ENCODE measurements around the gene GRM4.
A peak's percentile ranks its signal among the peaks of the same experiment; 100 is the strongest.

GRM4 gene

GRCh38 chr6:34056305-34057108 lies 89.4 kb downstream of the GRM4 start:
- Histone ChIP-seq H3K27ac (peak overlapping the region; percentile 52), H3K36me3 (peaks cover 32% of the 10 kb centered on the region), H3K27me3 (ENCODE audit: insufficient read depth, low read depth, severe bottlenecking) (no peaks in the 10 kb centered on the region), H3K4me3 (ENCODE audit: low read depth, low read length) (no peak overlapping the region), H3K9me3 (ENCODE audit: severe bottlenecking) (no peaks in the 10 kb centered on the region)
- DNase-seq: peak; percentile 90
- no peak for TF ChIP-seq CTCF (IDR thresholded peaks at IDR 0.05; ENCODE audit: low read depth, low read length)

- Histone ChIP-seq H3K36me3 (peaks cover 31% of the 10 kb centered on the region), H3K4me3 (ENCODE audit: low read depth, low read length) (no peak overlapping the region), H3K9me3 (ENCODE audit: severe bottlenecking) (no peaks in the 10 kb centered on the region), H3K27ac (peak overlapping the region; percentile 3; the same call in 1 of the 2 replicates), H3K27me3 (ENCODE audit: insufficient read depth, low read depth, severe bottlenecking) (no peaks in the 10 kb centered on the region)
- DNase-seq: peak; percentile 94
- TF ChIP-seq CTCF (IDR thresholded peaks at IDR 0.05; ENCODE audit: low read depth, low read length): peak; percentile 100
Observed at GRCh38 chr6:34055223-34055933, 90.5 kb downstream of the GRM4 start.

GRCh38 chr6:34053721-34054120 lies 92.2 kb downstream of the GRM4 start:
- no peak for TF ChIP-seq CTCF (IDR thresholded peaks at IDR 0.05; ENCODE audit: low read depth, low read length)
- H3K27me3 ChIP-seq (ENCODE audit: insufficient read depth, low read depth, severe bottlenecking): no peaks in the 10 kb centered on the region
- peak overlapping the region; percentile 30 for H3K27ac ChIP-seq
- H3K36me3 ChIP-seq: peaks cover 29% of the 10 kb centered on the region
- peak; percentile 66 for DNase-seq
- no peak overlapping the region for H3K4me3 ChIP-seq (ENCODE audit: low read depth, low read length)
- H3K9me3 ChIP-seq (ENCODE audit: severe bottlenecking): no peaks in the 10 kb centered on the region

- H3K9me3 ChIP-seq (ENCODE audit: severe bottlenecking): no peaks in the 10 kb centered on the region
- H3K4me3 ChIP-seq (ENCODE audit: low read depth, low read length): no peak overlapping the region
- H3K27me3 ChIP-seq (ENCODE audit: insufficient read depth, low read depth, severe bottlenecking): no peaks in the 10 kb centered on the region
- DNase-seq: no peak
- TF ChIP-seq CTCF (IDR thresholded peaks at IDR 0.05; ENCODE audit: low read depth, low read length): no peak
- H3K36me3 ChIP-seq: peaks cover 25% of the 10 kb centered on the region
- H3K27ac ChIP-seq: peak overlapping the region; percentile 30
Observed at GRCh38 chr6:34052918-34053608, 92.8 kb downstream of the GRM4 start.

- H3K27me3 ChIP-seq (ENCODE audit: insufficient read depth, low read depth, severe bottlenecking): no peaks in the 10 kb centered on the region
- DNase-seq: no peak
Observed at GRCh38 chr6:34052071-34052825, 93.6 kb downstream of the GRM4 start.

More at GRCh38 chr6:34052071-34052825, 93.6 kb downstream of the GRM4 start:
- H3K36me3 ChIP-seq: peaks cover 25% of the 10 kb centered on the region
- H3K27ac ChIP-seq: peak overlapping the region; percentile 3; the same call in 1 of the 2 replicates
- H3K9me3 ChIP-seq (ENCODE audit: severe bottlenecking): no peaks in the 10 kb centered on the region
- no peak for TF ChIP-seq CTCF (IDR thresholded peaks at IDR 0.05; ENCODE audit: low read depth, low read length)
- H3K4me3 ChIP-seq (ENCODE audit: low read depth, low read length): no peak overlapping the region
